HepG2 (cell line): ENCODE measurements around the gene TOE1. TPM values are rescaled to one million over a fixed set of nuclear protein-coding genes. Genes with fewer than 3 reads are reported as not detected.
A peak's percentile ranks its signal among the peaks of the same experiment; 100 is the strongest.

Experiments used
- EEA1 ChIP-seq: sonication (generic); formaldehyde crosslinking; IDR thresholded peaks from 2 replicates; pipeline ENCODE4 v1.5.1; 2020; ENCODE audit warnings: mild to moderate bottlenecking, missing genetic modification reagents, borderline replicate concordance
- HNRNPUL1 ChIP-seq: fragments of 200-400 bp; formaldehyde crosslinking; IDR thresholded peaks from 2 replicates; pipeline ENCODE4 v1.6.1; 2017; ENCODE audit warnings: low read depth, mild to moderate bottlenecking, low read length, moderate library complexity
- KDM3A ChIP-seq: IDR thresholded peaks from 2 replicates; pipeline ENCODE4 v1.6.1; 2018; ENCODE audit warnings: low read depth, missing compliant biosample characterization
- MIER2 ChIP-seq: IDR thresholded peaks from 2 replicates; pipeline ENCODE4 v1.6.1; 2016; ENCODE audit warnings: missing biosample characterization, missing genetic modification reagents
- NFIB ChIP-seq: sonication (generic); formaldehyde crosslinking; IDR thresholded peaks from 2 replicates; pipeline ENCODE4 v1.9.0; 2021; ENCODE audit warnings: missing genetic modification reagents, mild to moderate bottlenecking, borderline replicate concordance
- RBM39 ChIP-seq: fragments of 200-400 bp; formaldehyde crosslinking; IDR thresholded peaks from one replicate; pipeline ENCODE4 v1.6.1; 2018; ENCODE audit warnings: antibody characterized with exemption, mild to moderate bottlenecking, low read depth, low read length; ENCODE audit not compliant: poor library complexity, severe bottlenecking
- TEAD3 ChIP-seq: optimal IDR thresholded peaks from 2 replicates; pipeline ENCODE3; 2016; ENCODE audit warnings: borderline replicate concordance
- ZBTB20 ChIP-seq: sonication (generic); formaldehyde crosslinking; IDR thresholded peaks from 2 replicates; pipeline ENCODE4 v1.8.1; 2023; ENCODE audit warnings: missing genetic modification reagents, low read depth, mild to moderate bottlenecking, borderline replicate concordance
- ZBTB8A ChIP-seq: sonication (generic); formaldehyde crosslinking; IDR thresholded peaks from 2 replicates; pipeline ENCODE4 v1.4.0; 2020; ENCODE audit warnings: mild to moderate bottlenecking, low read depth, missing genetic modification reagents, borderline replicate concordance
- ZNF276 ChIP-seq: sonication (generic); formaldehyde crosslinking; IDR thresholded peaks from 2 replicates; pipeline ENCODE4 v1.4.0; 2020; ENCODE audit warnings: mild to moderate bottlenecking, low read depth, missing genetic modification reagents
- ZNF333 ChIP-seq: sonication (generic); formaldehyde crosslinking; IDR thresholded peaks from 2 replicates; pipeline ENCODE4 v1.4.0; 2020; ENCODE audit warnings: mild to moderate bottlenecking, missing genetic modification reagents, borderline replicate concordance
- ZNF550 ChIP-seq: sonication (generic); formaldehyde crosslinking; IDR thresholded peaks from 2 replicates; pipeline ENCODE4 v1.4.0; 2020; ENCODE audit warnings: mild to moderate bottlenecking, missing genetic modification reagents, borderline replicate concordance
- ZNF567 ChIP-seq: sonication (generic); formaldehyde crosslinking; IDR thresholded peaks from 2 replicates; pipeline ENCODE4 v1.8.1; 2023; ENCODE audit warnings: mild to moderate bottlenecking, missing genetic modification reagents, borderline replicate concordance
- ZSCAN25 ChIP-seq: sonication (generic); formaldehyde crosslinking; IDR thresholded peaks from 2 replicates; pipeline ENCODE4 v1.8.0; 2022; ENCODE audit warnings: mild to moderate bottlenecking, missing genetic modification reagents
- ZSCAN31 ChIP-seq: sonication (generic); formaldehyde crosslinking; IDR thresholded peaks from 2 replicates; pipeline ENCODE4 v1.5.0; 2020; ENCODE audit warnings: low read depth, mild to moderate bottlenecking, missing genetic modification reagents
- polyA plus RNA-seq, 8 experiments: library from polyadenylated mRNA; depleted of rRNA in 3 of 8; stranded (reverse) in 7 of 8; unstranded in 1 of 8; fragments of >200 nt; fragmentation: Illumina TruSeq in 4 of 8; extraction: Trizol in 4 of 8; gene quantifications; 2 replicates each; pipeline versions ENCODE4 v1.2.1 to v1.2.3, GENCODE V29; 2011 to 2016; ENCODE audit warnings: low read depth in 4 of 8, missing spikeins in 1 of 8, mixed read lengths in 1 of 8; ENCODE audit not compliant: insufficient read depth in 1 of 8
- total RNA-seq, 5 experiments: library from RNA; depleted of rRNA; stranded (reverse); fragments of >200 nt; fragmentation: Illumina TruSeq; extraction: Trizol; gene quantifications; 2 replicates each; pipeline ENCODE4 v1.2.3, GENCODE V29; 2016; ENCODE audit warnings: low read depth in 1 of 5
- TF ChIP-seq, protein P1 (sequence below): sonication (generic); formaldehyde crosslinking; IDR thresholded peaks from 2 replicates; pipeline ENCODE4 v1.4.0; 2020; ENCODE audit warnings: missing genetic modification reagents
- TF ChIP-seq, protein P2 (sequence below): sonication (generic); formaldehyde crosslinking; IDR thresholded peaks from 2 replicates; pipeline ENCODE4 v1.9.0; 2021; ENCODE audit warnings: missing genetic modification reagents, mild to moderate bottlenecking, borderline replicate concordance
- TF ChIP-seq, protein P3 (sequence below): fragments of 450-650 bp; IDR thresholded peaks from 2 replicates; pipeline ENCODE4 v1.6.1; 2017; ENCODE audit warnings: mild to moderate bottlenecking
- TF ChIP-seq, protein P4 (sequence below): sonication (generic); formaldehyde crosslinking; IDR thresholded peaks from 2 replicates; pipeline ENCODE4 v1.4.0; 2020; ENCODE audit warnings: missing genetic modification reagents, borderline replicate concordance

Gene TOE1
- total and polyA plus RNA-seq, 2 of the 13 experiments (the other 11 are each of a cell fraction or from before 2014, with no cell fraction given), result 14.1 to 19.0 TPM

DNA sequence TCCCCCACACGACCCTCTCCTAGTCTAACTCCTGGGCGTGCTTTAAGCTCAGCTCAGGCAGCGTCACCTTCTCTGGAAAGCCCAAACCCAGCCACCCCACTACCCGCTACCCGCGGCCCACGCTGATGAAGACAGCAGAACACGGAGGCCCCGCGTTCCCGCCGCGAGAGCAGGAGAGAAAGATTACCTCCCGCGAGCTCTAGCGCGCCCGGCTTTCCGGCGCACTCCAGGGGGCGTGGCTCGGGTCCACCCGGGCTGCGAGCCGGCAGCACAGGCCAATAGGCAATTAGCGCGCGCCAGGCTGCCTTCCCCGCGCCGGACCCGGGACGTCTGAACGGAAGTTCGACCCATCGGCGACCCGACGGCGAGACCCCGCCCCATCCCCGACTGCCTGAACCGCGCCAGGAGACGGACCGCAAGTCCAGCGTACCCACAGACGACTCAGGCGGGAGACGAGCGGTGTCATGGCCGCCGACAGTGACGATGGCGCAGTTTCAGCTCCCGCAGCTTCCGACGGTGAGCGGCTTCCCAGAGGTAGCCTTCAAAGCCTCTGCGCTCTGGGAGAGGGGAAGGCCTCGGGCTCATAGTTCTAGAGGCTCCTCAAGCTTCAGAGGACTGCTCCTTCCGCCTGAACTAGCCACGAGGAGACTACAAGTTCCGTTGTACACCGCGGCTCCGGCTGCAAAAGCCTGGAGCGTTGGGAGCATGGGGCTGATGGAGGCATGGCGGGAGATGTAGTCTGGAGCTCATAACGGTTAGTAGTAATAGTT lies at the start of gene TOE1, which contains the start of gene MUTYH (continued):
- TF ChIP-seq, protein P1, sequence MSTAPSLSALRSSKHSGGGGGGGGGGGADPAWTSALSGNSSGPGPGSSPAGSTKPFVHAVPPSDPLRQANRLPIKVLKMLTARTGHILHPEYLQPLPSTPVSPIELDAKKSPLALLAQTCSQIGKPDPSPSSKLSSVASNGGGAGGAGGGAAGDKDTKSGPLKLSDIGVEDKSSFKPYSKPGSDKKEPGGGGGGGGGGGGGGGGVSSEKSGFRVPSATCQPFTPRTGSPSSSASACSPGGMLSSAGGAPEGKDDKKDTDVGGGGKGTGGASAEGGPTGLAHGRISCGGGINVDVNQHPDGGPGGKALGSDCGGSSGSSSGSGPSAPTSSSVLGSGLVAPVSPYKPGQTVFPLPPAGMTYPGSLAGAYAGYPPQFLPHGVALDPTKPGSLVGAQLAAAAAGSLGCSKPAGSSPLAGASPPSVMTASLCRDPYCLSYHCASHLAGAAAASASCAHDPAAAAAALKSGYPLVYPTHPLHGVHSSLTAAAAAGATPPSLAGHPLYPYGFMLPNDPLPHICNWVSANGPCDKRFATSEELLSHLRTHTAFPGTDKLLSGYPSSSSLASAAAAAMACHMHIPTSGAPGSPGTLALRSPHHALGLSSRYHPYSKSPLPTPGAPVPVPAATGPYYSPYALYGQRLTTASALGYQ (CRISPR knock-in tag), result 0 out of 2 replicates have a peak, but pooled peaks have one; percentile 71
- TF ChIP-seq NFIB (CRISPR knock-in tag) (no peak), ZNF276 (CRISPR knock-in tag) (0 out of 2 replicates have a peak, but pooled peaks have one; percentile 33), HNRNPUL1 (0 out of 2 replicates have a peak, but pooled peaks have one; percentile 28), ZSCAN31 (CRISPR knock-in tag) (peak; percentile 95), KDM3A (CRISPR knock-in tag) (no peak; the same call in 1 of the 2 replicates), ZNF550 (CRISPR knock-in tag) (no peak), TEAD3 (CRISPR knock-in tag) (peak; percentile 28), ZBTB8A (CRISPR knock-in tag) (no peak; the same call in 1 of the 2 replicates), ZNF333 (CRISPR knock-in tag) (peak; percentile 96), MIER2 (CRISPR knock-in tag) (no peak; the same call in 1 of the 2 replicates), RBM39 (no peak), ZNF567 (CRISPR knock-in tag) (peak; percentile 57; the same call in 1 of the 2 replicates), ZBTB20 (CRISPR knock-in tag) (no peak), EEA1 (no peak), ZSCAN25 (peak; percentile 24; the same call in 1 of the 2 replicates)
- TF ChIP-seq, protein P2, sequence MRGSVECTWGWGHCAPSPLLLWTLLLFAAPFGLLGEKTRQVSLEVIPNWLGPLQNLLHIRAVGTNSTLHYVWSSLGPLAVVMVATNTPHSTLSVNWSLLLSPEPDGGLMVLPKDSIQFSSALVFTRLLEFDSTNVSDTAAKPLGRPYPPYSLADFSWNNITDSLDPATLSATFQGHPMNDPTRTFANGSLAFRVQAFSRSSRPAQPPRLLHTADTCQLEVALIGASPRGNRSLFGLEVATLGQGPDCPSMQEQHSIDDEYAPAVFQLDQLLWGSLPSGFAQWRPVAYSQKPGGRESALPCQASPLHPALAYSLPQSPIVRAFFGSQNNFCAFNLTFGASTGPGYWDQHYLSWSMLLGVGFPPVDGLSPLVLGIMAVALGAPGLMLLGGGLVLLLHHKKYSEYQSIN (CRISPR knock-in tag), result no peak
- TF ChIP-seq, protein P3, sequence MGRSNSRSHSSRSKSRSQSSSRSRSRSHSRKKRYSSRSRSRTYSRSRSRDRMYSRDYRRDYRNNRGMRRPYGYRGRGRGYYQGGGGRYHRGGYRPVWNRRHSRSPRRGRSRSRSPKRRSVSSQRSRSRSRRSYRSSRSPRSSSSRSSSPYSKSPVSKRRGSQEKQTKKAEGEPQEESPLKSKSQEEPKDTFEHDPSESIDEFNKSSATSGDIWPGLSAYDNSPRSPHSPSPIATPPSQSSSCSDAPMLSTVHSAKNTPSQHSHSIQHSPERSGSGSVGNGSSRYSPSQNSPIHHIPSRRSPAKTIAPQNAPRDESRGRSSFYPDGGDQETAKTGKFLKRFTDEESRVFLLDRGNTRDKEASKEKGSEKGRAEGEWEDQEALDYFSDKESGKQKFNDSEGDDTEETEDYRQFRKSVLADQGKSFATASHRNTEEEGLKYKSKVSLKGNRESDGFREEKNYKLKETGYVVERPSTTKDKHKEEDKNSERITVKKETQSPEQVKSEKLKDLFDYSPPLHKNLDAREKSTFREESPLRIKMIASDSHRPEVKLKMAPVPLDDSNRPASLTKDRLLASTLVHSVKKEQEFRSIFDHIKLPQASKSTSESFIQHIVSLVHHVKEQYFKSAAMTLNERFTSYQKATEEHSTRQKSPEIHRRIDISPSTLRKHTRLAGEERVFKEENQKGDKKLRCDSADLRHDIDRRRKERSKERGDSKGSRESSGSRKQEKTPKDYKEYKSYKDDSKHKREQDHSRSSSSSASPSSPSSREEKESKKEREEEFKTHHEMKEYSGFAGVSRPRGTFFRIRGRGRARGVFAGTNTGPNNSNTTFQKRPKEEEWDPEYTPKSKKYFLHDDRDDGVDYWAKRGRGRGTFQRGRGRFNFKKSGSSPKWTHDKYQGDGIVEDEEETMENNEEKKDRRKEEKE, result no peak
- TF ChIP-seq, protein P4, sequence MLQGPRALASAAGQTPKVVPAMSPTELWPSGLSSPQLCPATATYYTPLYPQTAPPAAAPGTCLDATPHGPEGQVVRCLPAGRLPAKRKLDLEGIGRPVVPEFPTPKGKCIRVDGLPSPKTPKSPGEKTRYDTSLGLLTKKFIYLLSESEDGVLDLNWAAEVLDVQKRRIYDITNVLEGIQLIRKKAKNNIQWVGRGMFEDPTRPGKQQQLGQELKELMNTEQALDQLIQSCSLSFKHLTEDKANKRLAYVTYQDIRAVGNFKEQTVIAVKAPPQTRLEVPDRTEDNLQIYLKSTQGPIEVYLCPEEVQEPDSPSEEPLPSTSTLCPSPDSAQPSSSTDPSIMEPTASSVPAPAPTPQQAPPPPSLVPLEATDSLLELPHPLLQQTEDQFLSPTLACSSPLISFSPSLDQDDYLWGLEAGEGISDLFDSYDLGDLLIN (CRISPR knock-in tag), result peak; percentile 96; the same call in 1 of the 2 replicates
